HEK293 (cell line): ENCODE results near the gene UNC93A.

Source experiments
- CTCF ChIA-PET: fragments of 350-600 bp; formaldehyde crosslinking; extraction: SDS; loops from one replicate; lab custom pipeline; 2021; ENCODE audit warnings: antibody characterized with exemption; lab: Yijun Ruan, JAX
- POLR2A ChIA-PET: fragments of 300-600 bp; formaldehyde crosslinking; extraction: SDS; loops from one replicate; lab custom pipeline; 2020; ENCODE audit warnings: antibody characterized with exemption, inconsistent platforms; lab: Yijun Ruan, JAX
- H3K27ac ChIP-seq: fragments of 200-500 bp; sonication (Bioruptor generic); 2 replicates; pipeline ENCODE4 v1.5.1; 2014; ENCODE audit warnings: low read depth, low read length, control low read depth, inconsistent platforms; ENCODE audit errors: extremely low read depth
- H3K36me3 ChIP-seq, 2 experiments: fragments of 200-500 bp in 1 of 2; sonication (Bioruptor generic) in 1 of 2; 1 replicate in 1 of 2; 2 replicates in 1 of 2; pipeline ENCODE4 v1.5.1; 2014 to 2017; ENCODE audit warnings: inconsistent platforms in 2 of 2, low read length in 2 of 2; ENCODE audit not compliant: control insufficient read depth in 2 of 2, insufficient read depth in 1 of 2
- H3K4me1 ChIP-seq: fragments of 200-500 bp; sonication (Bioruptor generic); 2 replicates; pipeline ENCODE4 v1.5.1; 2014; ENCODE audit warnings: mild to moderate bottlenecking, low read length, inconsistent platforms; ENCODE audit not compliant: control insufficient read depth, insufficient read depth
- H3K4me3 ChIP-seq: 2 replicates; pipeline ENCODE4 v1.5.1; 2011; ENCODE audit warnings: low read depth, mild to moderate bottlenecking, control low read depth, low read length, moderate library complexity
- H3K9me3 ChIP-seq: fragments of 200-500 bp; sonication (Bioruptor generic); 2 replicates; pipeline ENCODE4 v1.5.1; 2014; ENCODE audit warnings: low read depth, low read length, inconsistent platforms; ENCODE audit not compliant: control insufficient read depth, insufficient read depth
- GLIS1 ChIP-seq: fragments of 450-650 bp; formaldehyde crosslinking; IDR thresholded peaks from 2 replicates; pipeline ENCODE4 v1.5.1; 2016; ENCODE audit warnings: missing biosample characterization, missing genetic modification characterization
- MEIS1 ChIP-seq: sonication (generic); formaldehyde crosslinking; IDR thresholded peaks from 2 replicates; pipeline ENCODE4 v1.8.1; 2022; ENCODE audit warnings: missing genetic modification reagents, mild to moderate bottlenecking, borderline replicate concordance
- WT1 ChIP-seq: fragments of 450-650 bp; formaldehyde crosslinking; IDR thresholded peaks from 2 replicates; pipeline ENCODE4 v1.5.1; 2016; ENCODE audit warnings: missing biosample characterization, missing genetic modification characterization
- ZBTB20 ChIP-seq: fragments of 450-650 bp; formaldehyde crosslinking; IDR thresholded peaks from 2 replicates; pipeline ENCODE4 v1.5.1; 2016; ENCODE audit warnings: missing biosample characterization, missing genetic modification characterization
- ZNF16 ChIP-seq: fragments of 450-650 bp; formaldehyde crosslinking; IDR thresholded peaks from 2 replicates; pipeline ENCODE4 v1.5.1; 2016; ENCODE audit warnings: low read depth, missing biosample characterization, missing genetic modification characterization
- ZNF214 ChIP-seq: fragments of 450-650 bp; formaldehyde crosslinking; IDR thresholded peaks from 2 replicates; pipeline ENCODE4 v1.5.1; 2017; ENCODE audit warnings: missing biosample characterization, mild to moderate bottlenecking, missing genetic modification characterization, borderline replicate concordance
- ZNF292 ChIP-seq: fragments of 450-650 bp; formaldehyde crosslinking; IDR thresholded peaks from 2 replicates; pipeline ENCODE4 v1.5.1; 2016; ENCODE audit warnings: low read depth, missing biosample characterization, missing genetic modification characterization, borderline replicate concordance
- ZNF394 ChIP-seq: fragments of 450-650 bp; formaldehyde crosslinking; IDR thresholded peaks from 2 replicates; pipeline ENCODE4 v1.5.1; 2016; ENCODE audit warnings: missing biosample characterization, missing genetic modification characterization, mild to moderate bottlenecking, moderate library complexity, borderline replicate concordance
- ZNF426 ChIP-seq: fragments of 450-650 bp; formaldehyde crosslinking; IDR thresholded peaks from 2 replicates; pipeline ENCODE4 v1.5.1; 2017; ENCODE audit warnings: missing biosample characterization, missing genetic modification characterization, mild to moderate bottlenecking, inconsistent platforms, moderate library complexity
- ZNF473 ChIP-seq: fragments of 450-650 bp; formaldehyde crosslinking; IDR thresholded peaks from 2 replicates; pipeline ENCODE4 v1.5.1; 2017; ENCODE audit warnings: missing biosample characterization, missing genetic modification characterization
- ZNF548 ChIP-seq: fragments of 450-650 bp; formaldehyde crosslinking; IDR thresholded peaks from 2 replicates; pipeline ENCODE4 v1.5.1; 2016; ENCODE audit warnings: missing biosample characterization, missing genetic modification characterization
- ZNF610 ChIP-seq: fragments of 450-650 bp; formaldehyde crosslinking; IDR thresholded peaks from 2 replicates; pipeline ENCODE4 v1.5.1; 2016; ENCODE audit warnings: missing biosample characterization, missing genetic modification characterization, borderline replicate concordance
- ZNF777 ChIP-seq: fragments of 450-650 bp; formaldehyde crosslinking; IDR thresholded peaks from 2 replicates; pipeline ENCODE4 v1.5.1; 2017; ENCODE audit warnings: missing biosample characterization, missing genetic modification characterization, borderline replicate concordance
- ZNF791 ChIP-seq: fragments of 450-650 bp; formaldehyde crosslinking; IDR thresholded peaks from 2 replicates; pipeline ENCODE4 v1.5.1; 2016; ENCODE audit warnings: missing biosample characterization, missing genetic modification characterization
- TF ChIP-seq, protein P1 (sequence below): fragments of 450-650 bp; formaldehyde crosslinking; IDR thresholded peaks from 2 replicates; pipeline ENCODE4 v1.5.1; 2016; ENCODE audit warnings: missing biosample characterization, missing genetic modification characterization
- TF ChIP-seq, protein P2 (sequence below): fragments of 450-650 bp; formaldehyde crosslinking; conservative IDR thresholded peaks from 2 replicates; pipeline ENCODE4 v1.5.1; 2016; ENCODE audit warnings: low read depth, missing biosample characterization, missing genetic modification characterization
- TF ChIP-seq, protein P3 (sequence below): fragments of 450-650 bp; formaldehyde crosslinking; IDR thresholded peaks from 2 replicates; pipeline ENCODE4 v1.5.1; 2016; ENCODE audit warnings: missing biosample characterization, missing genetic modification characterization
- TF ChIP-seq, protein P4 (sequence below): fragments of 450-650 bp; formaldehyde crosslinking; IDR thresholded peaks from 2 replicates; pipeline ENCODE4 v1.5.1; 2017; ENCODE audit warnings: missing biosample characterization, mild to moderate bottlenecking, missing genetic modification characterization, moderate library complexity

UNC93A gene

DNA sequence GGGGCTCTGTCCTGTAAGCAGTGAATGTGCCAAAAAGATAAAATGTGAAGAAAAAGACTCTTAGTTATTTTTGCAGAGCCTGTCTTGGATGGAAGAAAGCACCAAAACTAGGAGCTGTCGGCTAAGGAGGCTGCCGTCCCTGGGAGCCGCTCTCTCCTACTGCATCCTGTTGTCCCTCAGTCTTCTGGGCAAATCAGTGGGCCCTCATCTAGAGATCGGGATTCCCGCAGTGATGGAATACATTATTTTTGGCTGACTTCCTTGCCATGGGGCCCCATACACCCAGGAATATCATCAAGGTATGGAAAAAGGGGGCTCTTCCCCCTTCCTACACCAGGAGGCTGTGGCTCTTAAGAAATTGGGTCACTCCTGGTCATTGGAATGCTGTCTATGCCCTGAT lies 37.0 kb downstream of the UNC93A start:
- CTCF ChIA-PET: interaction anchor here (0.6 to 1.7 kb wide), 3 partner anchors 13 to 60 kb away, joined by 3 to 4 read pairs (median 4); no protein-coding TSS in a partner anchor
- TF ChIP-seq WT1 (tag by site-specific recombination) (no peak), ZNF791 (tag by site-specific recombination) (no peak), GLIS1 (tag by site-specific recombination) (no peak), ZNF214 (tag by site-specific recombination) (no peak), ZNF16 (tag by site-specific recombination) (no peak), MEIS1 (CRISPR knock-in tag) (no peak), ZNF610 (tag by site-specific recombination) (no peak), ZBTB20 (tag by site-specific recombination) (no peak), ZNF426 (tag by site-specific recombination) (no peak), ZNF394 (tag by site-specific recombination) (no peak), ZNF473 (no peak), ZNF777 (tag by site-specific recombination) (no peak), ZNF292 (tag by site-specific recombination) (no peak), ZNF548 (tag by site-specific recombination) (no peak)
- TF ChIP-seq, protein P1, sequence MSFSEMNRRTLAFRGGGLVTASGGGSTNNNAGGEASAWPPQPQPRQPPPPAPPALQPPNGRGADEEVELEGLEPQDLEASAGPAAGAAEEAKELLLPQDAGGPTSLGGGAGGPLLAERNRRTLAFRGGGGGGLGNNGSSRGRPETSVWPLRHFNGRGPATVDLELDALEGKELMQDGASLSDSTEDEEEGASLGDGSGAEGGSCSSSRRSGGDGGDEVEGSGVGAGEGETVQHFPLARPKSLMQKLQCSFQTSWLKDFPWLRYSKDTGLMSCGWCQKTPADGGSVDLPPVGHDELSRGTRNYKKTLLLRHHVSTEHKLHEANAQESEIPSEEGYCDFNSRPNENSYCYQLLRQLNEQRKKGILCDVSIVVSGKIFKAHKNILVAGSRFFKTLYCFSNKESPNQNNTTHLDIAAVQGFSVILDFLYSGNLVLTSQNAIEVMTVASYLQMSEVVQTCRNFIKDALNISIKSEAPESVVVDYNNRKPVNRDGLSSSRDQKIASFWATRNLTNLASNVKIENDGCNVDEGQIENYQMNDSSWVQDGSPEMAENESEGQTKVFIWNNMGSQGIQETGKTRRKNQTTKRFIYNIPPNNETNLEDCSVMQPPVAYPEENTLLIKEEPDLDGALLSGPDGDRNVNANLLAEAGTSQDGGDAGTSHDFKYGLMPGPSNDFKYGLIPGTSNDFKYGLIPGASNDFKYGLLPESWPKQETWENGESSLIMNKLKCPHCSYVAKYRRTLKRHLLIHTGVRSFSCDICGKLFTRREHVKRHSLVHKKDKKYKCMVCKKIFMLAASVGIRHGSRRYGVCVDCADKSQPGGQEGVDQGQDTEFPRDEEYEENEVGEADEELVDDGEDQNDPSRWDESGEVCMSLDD (tag by site-specific recombination): no peak
- TF ChIP-seq, protein P2, sequence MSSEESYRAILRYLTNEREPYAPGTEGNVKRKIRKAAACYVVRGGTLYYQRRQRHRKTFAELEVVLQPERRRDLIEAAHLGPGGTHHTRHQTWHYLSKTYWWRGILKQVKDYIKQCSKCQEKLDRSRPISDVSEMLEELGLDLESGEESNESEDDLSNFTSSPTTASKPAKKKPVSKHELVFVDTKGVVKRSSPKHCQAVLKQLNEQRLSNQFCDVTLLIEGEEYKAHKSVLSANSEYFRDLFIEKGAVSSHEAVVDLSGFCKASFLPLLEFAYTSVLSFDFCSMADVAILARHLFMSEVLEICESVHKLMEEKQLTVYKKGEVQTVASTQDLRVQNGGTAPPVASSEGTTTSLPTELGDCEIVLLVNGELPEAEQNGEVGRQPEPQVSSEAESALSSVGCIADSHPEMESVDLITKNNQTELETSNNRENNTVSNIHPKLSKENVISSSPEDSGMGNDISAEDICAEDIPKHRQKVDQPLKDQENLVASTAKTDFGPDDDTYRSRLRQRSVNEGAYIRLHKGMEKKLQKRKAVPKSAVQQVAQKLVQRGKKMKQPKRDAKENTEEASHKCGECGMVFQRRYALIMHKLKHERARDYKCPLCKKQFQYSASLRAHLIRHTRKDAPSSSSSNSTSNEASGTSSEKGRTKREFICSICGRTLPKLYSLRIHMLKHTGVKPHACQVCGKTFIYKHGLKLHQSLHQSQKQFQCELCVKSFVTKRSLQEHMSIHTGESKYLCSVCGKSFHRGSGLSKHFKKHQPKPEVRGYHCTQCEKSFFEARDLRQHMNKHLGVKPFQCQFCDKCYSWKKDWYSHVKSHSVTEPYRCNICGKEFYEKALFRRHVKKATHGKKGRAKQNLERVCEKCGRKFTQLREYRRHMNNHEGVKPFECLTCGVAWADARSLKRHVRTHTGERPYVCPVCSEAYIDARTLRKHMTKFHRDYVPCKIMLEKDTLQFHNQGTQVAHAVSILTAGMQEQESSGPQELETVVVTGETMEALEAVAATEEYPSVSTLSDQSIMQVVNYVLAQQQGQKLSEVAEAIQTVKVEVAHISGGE (tag by site-specific recombination): no peak
- TF ChIP-seq, protein P3, sequence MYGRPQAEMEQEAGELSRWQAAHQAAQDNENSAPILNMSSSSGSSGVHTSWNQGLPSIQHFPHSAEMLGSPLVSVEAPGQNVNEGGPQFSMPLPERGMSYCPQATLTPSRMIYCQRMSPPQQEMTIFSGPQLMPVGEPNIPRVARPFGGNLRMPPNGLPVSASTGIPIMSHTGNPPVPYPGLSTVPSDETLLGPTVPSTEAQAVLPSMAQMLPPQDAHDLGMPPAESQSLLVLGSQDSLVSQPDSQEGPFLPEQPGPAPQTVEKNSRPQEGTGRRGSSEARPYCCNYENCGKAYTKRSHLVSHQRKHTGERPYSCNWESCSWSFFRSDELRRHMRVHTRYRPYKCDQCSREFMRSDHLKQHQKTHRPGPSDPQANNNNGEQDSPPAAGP (tag by site-specific recombination): no peak
- TF ChIP-seq, protein P4, sequence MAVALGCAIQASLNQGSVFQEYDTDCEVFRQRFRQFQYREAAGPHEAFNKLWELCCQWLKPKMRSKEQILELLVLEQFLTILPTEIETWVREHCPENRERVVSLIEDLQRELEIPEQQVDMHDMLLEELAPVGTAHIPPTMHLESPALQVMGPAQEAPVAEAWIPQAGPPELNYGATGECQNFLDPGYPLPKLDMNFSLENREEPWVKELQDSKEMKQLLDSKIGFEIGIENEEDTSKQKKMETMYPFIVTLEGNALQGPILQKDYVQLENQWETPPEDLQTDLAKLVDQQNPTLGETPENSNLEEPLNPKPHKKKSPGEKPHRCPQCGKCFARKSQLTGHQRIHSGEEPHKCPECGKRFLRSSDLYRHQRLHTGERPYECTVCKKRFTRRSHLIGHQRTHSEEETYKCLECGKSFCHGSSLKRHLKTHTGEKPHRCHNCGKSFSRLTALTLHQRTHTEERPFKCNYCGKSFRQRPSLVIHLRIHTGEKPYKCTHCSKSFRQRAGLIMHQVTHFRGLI (tag by site-specific recombination): no peak
- TF ChIP-seq, all 188 proteins: peak for 0
- Histone ChIP-seq H3K9me3 (no peaks in the 10 kb centered on the region), H3K36me3 (no peaks in the 10 kb centered on the region), H3K27ac (no peak overlapping the region), H3K4me1 (no peaks in the 10 kb centered on the region), H3K4me3 (no peak overlapping the region)
- POLR2A ChIA-PET: no interaction called here
